Ovary (tissue), 3 donors: Measurements from ENCODE around the gene MSL1.

Source experiments
- CTCF ChIP-seq, 3 donors: fragments of 450-650 bp in 2 of 3; fragments of 200-600 bp in 1 of 3; IDR thresholded peaks; one replicate each; pipeline versions ENCODE4 v1.5.1 to v1.8.0; 2016 to 2022; ENCODE audit warnings: antibody characterized with exemption in 3 of 3, mild to moderate bottlenecking in 1 of 3
- POLR2A ChIP-seq: fragments of 450-650 bp; IDR thresholded peaks from one replicate; pipeline ENCODE4 v1.6.1; 2017; ENCODE audit warnings: antibody characterized with exemption, mild to moderate bottlenecking, moderate library complexity
- donor health status: DM: no; HTN: no; CAD: no.

DNA sequence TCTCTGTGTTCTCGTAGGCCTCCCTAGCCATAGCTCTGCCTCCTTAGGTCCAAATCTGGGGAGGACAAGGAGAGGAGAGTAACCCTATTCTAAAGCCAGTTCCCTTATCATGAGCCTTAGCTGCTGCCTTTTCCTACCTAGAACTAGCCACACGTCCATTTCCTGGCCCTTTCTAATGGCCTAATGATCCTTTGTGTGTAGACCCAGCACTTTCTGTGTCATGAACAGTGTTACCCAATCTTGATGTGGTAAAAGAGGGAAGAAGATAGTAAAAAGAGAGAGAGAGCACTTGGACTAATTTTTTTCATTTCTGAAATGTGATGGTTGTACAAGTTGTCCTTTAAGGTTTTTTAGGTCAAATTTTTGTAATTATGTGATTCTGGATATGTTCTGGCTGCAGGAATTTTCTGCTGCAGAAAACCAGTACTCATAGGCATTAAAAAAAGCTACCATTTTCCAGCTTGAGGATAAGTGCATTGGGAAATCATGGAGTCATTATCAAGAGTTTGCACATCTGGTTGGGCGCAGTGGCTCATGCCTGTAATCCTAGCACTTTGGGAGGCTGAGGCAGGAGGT is 36.8 kb downstream of the MSL1 start:
- TF ChIP-seq CTCF (IDR thresholded peaks at IDR 0.05) = no peak
- no peak for TF ChIP-seq POLR2A
